ENCODE measurements around the gene TMEM145.
"Not testable (repeated sequence)": the region's sequence is repeated elsewhere in the genome, so short reads cannot be mapped to it uniquely, and the experiment has no call there.

The TMEM145 gene

GRCh38 chr19:42313096-42313839, at the start of gene TMEM145:
Gene TMEM145 (plus strand): TSS chr19:42313309. CDS start chr19:42313377, 68 bp downstream.
- DNase-seq: peak; percentile 41 to 95 (median 64)
- intact Hi-C loops (cut with DNase I): no loop called here

DNA sequence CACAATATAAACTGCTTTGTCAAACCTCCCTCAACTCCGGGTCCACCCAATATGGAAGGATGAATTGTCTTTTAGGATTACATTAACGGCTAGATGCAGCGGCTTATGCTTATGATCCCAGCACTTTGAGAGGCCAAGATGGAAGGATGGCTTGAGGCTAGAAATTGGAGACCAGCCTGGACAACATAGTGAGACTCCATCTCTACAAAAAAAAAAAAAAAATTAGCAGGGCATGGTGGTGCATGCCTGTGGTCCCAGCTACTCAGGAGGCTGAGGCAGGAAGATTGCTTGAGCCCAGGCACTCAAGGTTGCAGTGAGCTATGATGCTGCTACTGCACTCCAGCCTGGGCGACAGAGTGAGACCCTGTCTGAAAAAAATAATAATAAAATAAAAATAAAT, 47.0 kb upstream of the TMEM145 start:
- intact Hi-C loops (cut with DNase I); DNase-seq: not testable (repeated sequence)

DNA sequence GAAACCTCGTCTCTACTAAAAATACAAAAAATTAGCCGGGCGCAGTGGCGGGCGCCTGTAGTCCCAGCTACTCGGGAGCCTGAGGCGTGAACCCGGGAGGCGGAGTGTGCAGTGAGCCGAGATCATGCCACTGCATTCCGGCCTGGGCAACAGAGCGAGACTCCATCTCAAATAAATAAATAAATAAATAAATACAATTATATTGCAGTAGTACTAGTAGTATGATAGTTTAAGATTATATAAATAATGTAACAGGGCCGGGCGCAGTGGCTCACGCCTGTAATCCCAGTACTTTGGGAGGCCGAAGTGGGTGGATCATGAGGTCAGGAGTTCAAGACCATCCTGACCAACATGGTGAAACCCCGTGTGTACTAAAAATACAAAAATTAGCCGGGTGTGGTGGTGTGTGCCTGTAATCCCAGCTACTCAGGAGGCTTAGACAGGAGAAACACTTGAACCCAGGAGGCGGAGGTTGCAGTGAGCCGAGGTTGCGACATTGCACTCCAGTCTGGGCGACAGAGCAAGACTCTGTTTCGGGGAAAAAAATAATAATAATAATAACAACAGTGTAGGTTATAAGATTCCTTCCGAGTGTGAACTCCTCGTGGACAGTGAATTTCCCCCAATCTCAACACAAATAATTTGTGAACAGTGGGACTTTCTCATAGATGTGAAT, 46.0 kb upstream of the TMEM145 start:
- DNase-seq; intact Hi-C loops (cut with DNase I): not testable (repeated sequence)

GRCh38 chr19:42267644-42268141, 45.4 kb upstream of the TMEM145 start:
- no peak for DNase-seq
- intact Hi-C loops (cut with DNase I): no loop called here

DNA sequence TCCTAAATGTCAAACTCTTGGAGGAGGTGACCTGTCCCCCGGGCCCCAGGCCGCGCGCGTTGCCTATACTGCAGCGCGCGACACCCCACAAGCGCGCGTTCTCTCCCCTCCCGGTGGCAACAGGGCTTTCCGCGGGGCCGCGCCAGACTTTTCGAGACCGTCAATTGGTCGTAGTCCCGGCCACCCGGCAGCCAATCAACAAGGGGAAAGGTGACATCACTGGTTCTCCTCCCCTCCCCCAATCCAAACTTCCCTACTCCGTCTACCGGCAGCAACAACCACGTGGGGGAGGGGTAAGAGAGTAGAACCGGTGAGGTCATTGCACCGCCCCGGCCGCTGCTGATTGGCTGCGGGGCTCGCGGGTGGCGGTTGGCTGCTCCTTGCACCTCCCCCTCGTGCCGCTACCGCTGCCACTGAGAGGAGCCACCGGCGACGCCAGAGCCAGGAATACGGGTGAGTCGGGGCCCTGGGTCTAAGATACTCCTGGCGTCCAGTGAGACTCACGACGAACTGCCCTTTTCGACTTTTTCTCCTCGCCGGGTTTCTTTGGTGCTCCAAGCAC, 44.9 kb upstream of the TMEM145 start:
- DNase-seq: peak; percentile 98 to 100 (median 99)
- intact Hi-C loops (cut with DNase I): no loop called here

DNA sequence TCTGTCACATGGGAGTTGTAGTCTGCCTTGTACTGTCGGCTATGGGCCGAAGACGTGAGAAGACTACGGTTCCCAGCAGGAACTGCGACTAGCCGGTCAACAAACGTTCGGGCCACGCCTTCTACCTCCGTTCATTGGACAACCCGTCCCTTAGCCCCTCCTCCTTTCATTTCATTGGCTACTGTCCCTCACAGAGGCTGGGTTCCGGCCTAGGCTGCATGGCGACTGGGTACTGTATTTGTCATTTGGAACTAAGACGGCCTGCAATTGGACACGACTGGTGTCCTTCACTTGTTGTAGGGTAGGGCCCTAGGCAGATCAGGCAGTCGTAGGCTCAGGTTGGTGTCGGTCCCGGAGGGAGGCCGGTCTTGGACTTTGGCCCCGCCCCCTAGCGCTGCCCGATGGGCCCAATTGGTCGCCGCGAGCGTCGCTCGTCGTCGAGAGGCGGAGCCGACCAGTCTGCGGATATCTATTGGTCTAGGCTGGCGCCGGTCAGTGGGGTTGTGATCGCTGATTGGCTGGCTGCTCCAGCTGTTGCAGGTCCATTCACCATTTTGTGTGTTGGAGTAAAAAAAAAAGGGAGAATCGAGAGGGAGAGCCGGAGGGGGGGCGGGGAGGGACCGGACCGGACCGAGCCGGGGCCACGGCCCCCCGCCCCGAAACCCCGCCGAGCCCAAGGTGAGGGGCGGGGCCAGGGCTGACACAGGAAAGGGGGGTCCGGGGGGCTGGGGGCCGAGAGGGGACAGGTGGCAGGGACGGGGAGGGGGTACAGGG, 44.2 kb upstream of the TMEM145 start, which contains the start of gene CIC:
Gene CIC (plus strand): TSS at position 549 of the 774 bp plus-strand sequence. CDS start 2,532 bp downstream, outside the sequence.
- DNase-seq: peak; percentile 98 to 100 (median 100)
- intact Hi-C loops (cut with DNase I): no loop called here

- intact Hi-C loops (cut with DNase I): no loop called here
- peak in 1 of 10 donors; percentile 74 for DNase-seq
These were observed 43.4 kb upstream of the TMEM145 start for GRCh38 chr19:42269478-42270345.

GRCh38 chr19:42270346-42271044, 42.6 kb upstream of the TMEM145 start:
- DNase-seq: peak in 6 of 10 donors; percentile 42 to 94 (median 64)

DNA sequence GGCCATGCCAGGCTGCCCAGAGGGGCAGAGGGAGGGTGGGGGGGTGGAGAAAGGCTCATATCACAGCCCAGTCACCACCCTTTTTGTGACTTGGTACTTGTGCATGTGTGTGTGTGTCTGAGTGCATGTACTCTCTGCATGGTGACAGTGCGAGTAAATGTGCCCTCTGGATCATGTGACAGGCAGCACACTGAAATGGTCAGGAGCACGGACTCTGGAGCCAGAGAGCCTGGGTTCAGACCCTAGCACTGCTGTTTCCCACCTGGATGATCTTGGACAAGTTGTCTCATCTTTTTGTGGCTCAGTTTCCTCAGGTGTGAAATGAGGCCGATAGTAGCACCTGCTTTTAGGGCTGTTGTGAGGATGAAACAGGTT, 42.1 kb upstream of the TMEM145 start:
- intact Hi-C loops (cut with DNase I): no loop called here
- DNase-seq: peak in 1 of 10 donors; percentile 82

More at GRCh38 chr19:42270346-42271044, 42.6 kb upstream of the TMEM145 start:
- intact Hi-C loops (cut with DNase I): no loop called here

GRCh38 chr19:42271861-42272534, 41.1 kb upstream of the TMEM145 start:
- intact Hi-C loops (cut with DNase I): no loop called here

GRCh38 chr19:42272535-42272897, 40.6 kb upstream of the TMEM145 start:
- peak in 2 of 10 donors; percentile 45 to 73 for DNase-seq
- intact Hi-C loops (cut with DNase I): no loop called here

More at GRCh38 chr19:42271861-42272534, 41.1 kb upstream of the TMEM145 start:
- peak in 2 of 10 donors; percentile 68 to 80 for DNase-seq

DNA sequence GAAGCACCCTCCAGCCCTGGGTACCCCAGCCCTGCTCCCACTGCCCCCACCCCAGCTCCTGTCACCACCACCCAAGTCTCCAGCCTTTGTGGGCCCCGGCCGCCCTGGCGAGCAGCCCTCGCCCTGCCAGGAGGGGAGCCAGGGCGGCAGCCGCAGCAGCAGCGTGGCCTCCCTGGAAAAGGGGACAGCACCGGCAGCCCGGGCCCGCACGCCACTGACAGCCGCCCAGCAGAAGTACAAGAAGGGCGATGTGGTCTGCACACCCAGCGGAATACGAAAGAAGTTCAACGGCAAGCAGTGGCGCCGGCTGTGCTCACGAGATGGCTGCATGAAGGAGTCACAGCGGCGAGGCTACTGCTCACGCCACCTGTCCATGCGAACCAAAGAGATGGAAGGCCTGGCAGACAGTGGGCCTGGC, 40.1 kb upstream of the TMEM145 start:
- peak in 1 of 10 donors; percentile 50 for DNase-seq
- intact Hi-C loops (cut with DNase I): no loop called here

DNA sequence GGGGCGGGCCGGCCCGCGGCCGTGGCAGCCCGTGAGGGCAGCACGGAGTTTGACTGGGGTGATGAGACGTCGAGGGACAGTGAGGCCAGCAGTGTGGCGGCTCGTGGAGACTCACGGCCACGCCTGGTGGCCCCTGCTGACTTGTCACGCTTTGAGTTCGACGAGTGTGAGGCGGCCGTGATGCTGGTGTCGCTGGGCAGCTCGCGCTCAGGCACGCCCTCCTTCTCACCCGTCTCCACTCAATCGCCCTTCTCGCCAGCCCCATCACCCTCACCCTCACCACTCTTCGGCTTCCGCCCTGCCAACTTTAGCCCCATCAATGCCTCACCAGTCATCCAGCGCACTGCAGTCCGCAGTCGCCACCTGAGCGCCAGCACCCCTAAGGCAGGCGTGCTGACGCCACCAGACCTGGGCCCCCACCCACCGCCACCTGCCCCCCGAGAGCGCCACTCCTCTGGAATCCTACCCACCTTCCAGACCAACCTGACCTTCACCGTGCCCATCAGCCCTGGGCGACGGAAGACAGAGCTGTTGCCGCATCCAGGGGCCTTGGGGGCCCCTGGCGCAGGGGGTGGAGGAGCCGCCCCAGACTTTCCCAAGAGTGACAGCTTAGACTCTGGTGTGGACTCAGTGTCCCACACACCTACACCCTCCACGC, 39.6 kb upstream of the TMEM145 start:
- peak in 1 of 10 donors; percentile 34 for DNase-seq
- intact Hi-C loops (cut with DNase I): no loop called here

DNA sequence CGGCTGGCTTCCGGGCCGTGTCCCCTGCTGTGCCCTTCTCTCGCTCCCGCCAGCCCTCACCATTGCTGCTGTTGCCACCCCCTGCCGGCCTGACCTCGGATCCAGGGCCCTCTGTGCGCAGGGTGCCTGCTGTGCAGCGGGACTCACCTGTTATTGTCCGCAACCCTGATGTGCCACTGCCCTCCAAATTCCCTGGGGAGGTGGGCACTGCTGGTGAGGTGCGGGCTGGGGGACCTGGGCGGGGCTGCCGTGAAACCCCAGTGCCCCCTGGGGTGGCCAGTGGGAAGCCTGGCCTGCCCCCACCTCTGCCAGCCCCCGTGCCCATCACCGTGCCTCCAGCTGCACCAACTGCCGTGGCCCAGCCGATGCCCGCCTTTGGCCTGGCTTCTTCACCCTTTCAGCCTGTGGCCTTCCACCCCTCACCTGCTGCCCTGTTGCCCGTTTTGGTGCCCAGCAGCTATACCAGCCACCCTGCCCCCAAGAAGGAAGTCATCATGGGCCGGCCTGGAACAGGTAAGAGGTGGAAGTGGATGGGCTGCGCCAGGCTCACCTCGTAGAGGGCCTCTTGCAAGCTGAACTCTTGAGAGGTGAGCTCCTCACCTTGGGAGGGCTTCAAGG, 38.9 kb upstream of the TMEM145 start:
- intact Hi-C loops (cut with DNase I): no loop called here
- DNase-seq: no peak

DNA sequence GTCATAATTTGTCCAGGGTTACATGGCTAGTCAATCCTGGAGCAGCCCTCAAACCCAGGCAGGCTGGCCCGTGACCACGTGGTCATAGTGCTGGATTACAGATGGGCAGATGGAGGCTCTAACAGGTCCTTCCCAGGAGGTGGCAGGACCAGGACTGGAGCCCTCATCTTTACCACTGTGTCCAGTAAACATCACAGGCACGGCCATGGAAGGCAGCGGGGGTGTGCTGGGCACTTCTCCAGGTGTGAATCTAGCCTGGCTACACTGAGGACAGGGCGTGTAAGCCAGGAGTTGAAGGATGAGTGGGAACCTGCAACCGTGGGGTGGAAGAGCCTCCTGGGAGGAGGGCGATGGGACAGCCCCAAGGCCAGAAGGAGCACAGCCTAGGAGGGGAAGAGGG, 38.0 kb upstream of the TMEM145 start:
- peak in 1 of 10 donors; percentile 87 for DNase-seq
- intact Hi-C loops (cut with DNase I): no loop called here

DNA sequence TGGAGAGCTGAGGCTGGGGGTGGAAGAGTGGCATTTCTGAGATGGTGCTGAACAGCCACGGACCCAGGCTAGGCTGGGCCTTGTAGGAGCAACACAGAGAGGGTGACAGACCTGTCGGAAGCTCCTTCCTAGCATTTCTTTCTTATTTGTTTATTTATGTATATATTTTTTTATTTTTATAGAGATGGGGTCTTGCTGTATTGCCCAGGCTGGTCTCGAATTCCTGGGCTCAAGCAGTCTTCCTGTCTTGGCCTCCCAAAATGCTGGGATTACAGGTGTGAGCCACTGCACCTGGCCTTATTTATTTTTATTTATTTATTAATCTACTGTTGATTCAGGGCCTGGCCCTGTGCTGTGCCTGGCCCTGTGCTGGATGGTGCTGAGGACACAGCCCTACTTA, 37.6 kb upstream of the TMEM145 start:
- no peak for DNase-seq
- intact Hi-C loops (cut with DNase I): no loop called here

DNA sequence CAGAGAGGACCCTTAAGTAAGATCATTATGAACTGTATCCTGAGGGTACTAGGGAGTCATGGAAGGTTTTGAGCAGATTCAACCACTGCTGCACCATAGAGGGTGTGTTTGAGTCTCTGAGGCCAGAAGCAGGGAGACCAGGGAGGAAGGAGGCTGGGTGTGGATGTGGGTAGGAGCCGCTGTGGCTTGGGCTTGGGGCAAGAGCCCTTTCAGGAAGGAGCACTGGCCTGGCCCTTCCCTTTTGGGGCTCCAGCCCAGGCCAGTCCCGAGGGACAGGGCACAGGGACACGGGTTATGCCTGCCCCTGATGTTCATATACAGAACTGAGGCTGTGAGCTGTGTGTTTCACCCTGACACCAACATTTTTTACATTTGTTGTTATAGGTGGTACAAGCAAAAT, 36.8 kb upstream of the TMEM145 start:
- no peak for DNase-seq

More for the DNA sequence above, 36.8 kb upstream of the TMEM145 start:
- intact Hi-C loops (cut with DNase I): no loop called here

Measured in posterior cingulate gyrus (tissue), 11 donors.